Activated CD8-positive, alpha-beta T cell treated with anti-CD3 and anti-CD28 coated beads for 36 hours (primary cell): ENCODE data around the gene TAOK2. TPM values are rescaled to one million over a fixed set of nuclear protein-coding genes. Genes with fewer than 3 reads are reported as not detected.

ENCODE experiments used
- ATAC-seq: fragments of 200-7000 bp; cut with Tn5 transposase; one replicate; pipeline ENCODE4 v1.10.0; 2021; ENCODE audit warnings: mild to moderate bottlenecking, moderate library complexity
- CTCF ChIA-PET: fragments of 350-600 bp; sonication (Branson Sonifier 250); formaldehyde crosslinking; loops from one replicate; lab custom pipeline; 2021; ENCODE audit warnings: antibody characterized with exemption; lab: Charles Lee
- POLR2A ChIA-PET: fragments of 350-600 bp; sonication (Branson Sonifier 250); formaldehyde crosslinking; loops from one replicate; lab custom pipeline; 2021; ENCODE audit warnings: antibody characterized with exemption; lab: Charles Lee
- DNase-seq: peaks from one replicate; pipeline ENCODE4 v3.0.0-alpha.2; 2020
- H3K27ac Mint-ChIP-seq: one replicate; pipeline ENCODE4 v1.8.0; 2021; ENCODE audit warnings: mild to moderate bottlenecking, mixed read lengths
- H3K27me3 Mint-ChIP-seq: one replicate; pipeline ENCODE4 v1.8.0; 2021; ENCODE audit warnings: mixed read lengths
- H3K36me3 Mint-ChIP-seq: one replicate; pipeline ENCODE4 v1.8.0; 2021; ENCODE audit warnings: low read depth, mixed read lengths
- H3K4me1 Mint-ChIP-seq: one replicate; pipeline ENCODE4 v1.8.0; 2021; ENCODE audit warnings: low read depth, mixed read lengths
- H3K4me3 Mint-ChIP-seq: one replicate; pipeline ENCODE4 v1.8.0; 2021; ENCODE audit warnings: mild to moderate bottlenecking, moderate library complexity, mixed read lengths
- H3K9me3 Mint-ChIP-seq: one replicate; pipeline ENCODE4 v1.8.0; 2021; ENCODE audit warnings: mixed read lengths
- CTCF ChIP-seq: fragments of 200-600 bp; IDR thresholded peaks from one replicate; pipeline ENCODE4 v1.8.0; 2022; ENCODE audit warnings: antibody characterized with exemption, mild to moderate bottlenecking
- intact Hi-C: fragments of 100-400 bp; cut with micrococcal nuclease; formaldehyde crosslinking; loops from one replicate; pipeline ENCODE4 v1.10.0; 2022
- total RNA-seq, 2 experiments: library from RNA; stranded (reverse); gene quantifications; one replicate each; pipeline ENCODE4 v1.2.3, GENCODE V29; 2021

Gene TAOK2
- total RNA-seq, 2 experiments from 2014 or later = 25.0 to 25.9 TPM

- Mint-ChIP-seq H3K36me3 (peaks cover 33% of the 10 kb centered on the region), H3K27me3 (no peaks in the 10 kb centered on the region), H3K9me3 (no peaks in the 10 kb centered on the region), H3K27ac (no peak overlapping the region), H3K4me3 (no peak overlapping the region), H3K4me1 (no peaks in the 10 kb centered on the region)
- ChIA-PET POLR2A (interaction anchor here (1.5 to 3.0 kb wide), 2 partner anchors 9 to 13 kb away, joined by 4 to 17 read pairs; partner anchors contain the start of genes HIRIP3, INO80E and TAOK2), CTCF (interaction anchor here (1.9 kb wide), 1 partner anchor 68 kb away, joined by 5 read pairs; no protein-coding TSS in a partner anchor)
- no peak for TF ChIP-seq CTCF
- no peak for ATAC-seq
- intact Hi-C loops = no loop called here
- DNase-seq = no peak
These were observed 13.3 kb downstream of the TAOK2 start for GRCh38 chr16:29986931-29987330.

- intact Hi-C loops = no loop called here
- ATAC-seq (no peak), DNase-seq (no peak)
- H3K4me3 Mint-ChIP-seq = no peak overlapping the region
- ChIA-PET CTCF (interaction anchor here (1.3 to 1.9 kb wide), 2 partner anchors 15 to 68 kb away, joined by 3 to 5 read pairs; partner anchors contain the start of gene TAOK2), POLR2A (interaction anchor here (1.5 to 3.0 kb wide), 2 partner anchors 8 to 14 kb away, joined by 4 to 17 read pairs; partner anchors contain the start of genes HIRIP3, INO80E and TAOK2)
- TF ChIP-seq CTCF = no peak
- no peaks in the 10 kb centered on the region for H3K9me3 Mint-ChIP-seq
- H3K36me3 Mint-ChIP-seq = peaks cover 31% of the 10 kb centered on the region
- no peaks in the 10 kb centered on the region for H3K4me1 Mint-ChIP-seq
- no peaks in the 10 kb centered on the region for H3K27me3 Mint-ChIP-seq
- H3K27ac Mint-ChIP-seq = no peak overlapping the region
These were observed 13.9 kb downstream of the TAOK2 start for GRCh38 chr16:29987371-29988085.

- H3K9me3 Mint-ChIP-seq = no peaks in the 10 kb centered on the region
- ATAC-seq = no peak
- intact Hi-C loops = no loop called here
- no peaks in the 10 kb centered on the region for H3K27me3 Mint-ChIP-seq
- no peak for DNase-seq
- ChIA-PET POLR2A (interaction anchor here (0.8 to 1.5 kb wide), 3 partner anchors 15 to 62 kb away, joined by 3 to 4 read pairs (median 3); partner anchors contain the start of gene TAOK2), CTCF (interaction anchor here (1.3 to 1.9 kb wide), 2 partner anchors 16 to 67 kb away, joined by 3 to 5 read pairs; partner anchors contain the start of gene TAOK2)
- H3K36me3 Mint-ChIP-seq = peaks cover 27% of the 10 kb centered on the region
- no peaks in the 10 kb centered on the region for H3K4me1 Mint-ChIP-seq
- TF ChIP-seq CTCF = no peak
- no peak overlapping the region for H3K27ac Mint-ChIP-seq
- no peak overlapping the region for H3K4me3 Mint-ChIP-seq
These were observed 14.8 kb downstream of the TAOK2 start for GRCh38 chr16:29988346-29989075.

GRCh38 chr16:29989111-29989858, 15.6 kb downstream of the TAOK2 start:
- intact Hi-C loops = no loop called here
- TF ChIP-seq CTCF = no peak
- Mint-ChIP-seq H3K36me3 (peaks cover 24% of the 10 kb centered on the region), H3K4me1 (peaks cover 5% of the 10 kb centered on the region), H3K4me3 (no peak overlapping the region), H3K27ac (no peak overlapping the region), H3K27me3 (no peaks in the 10 kb centered on the region), H3K9me3 (no peaks in the 10 kb centered on the region)
- POLR2A ChIA-PET = interaction anchor here (0.8 to 1.2 kb wide), 2 partner anchors 17 to 63 kb away, joined by 3 read pairs; no protein-coding TSS in a partner anchor
- ATAC-seq (no peak), DNase-seq (no peak)
- CTCF ChIA-PET = interaction anchor here (1.9 kb wide), 1 partner anchor 66 kb away, joined by 5 read pairs; no protein-coding TSS in a partner anchor
